ENCODE data around the gene NCOR1. TPM values are rescaled to one million over a fixed set of nuclear protein-coding genes. Genes with fewer than 3 reads are reported as not detected.

NCOR1 gene
- polyA plus RNA-seq, 1 of the 3 experiments (the other 2 are of a cell fraction) = 42.1 TPM

GRCh38 chr17:16239931-16240330 lies 24.6 kb upstream of the NCOR1 start:
- H3K27ac ChIP-seq (ENCODE audit: low read depth in 2 of 2, low read length in 1 of 2) = no peak overlapping the region
- H3K9me2 ChIP-seq = no peaks in the 10 kb centered on the region
- POLR2A ChIA-PET = no interaction called here
- H3K9me3 ChIP-seq = no peaks in the 10 kb centered on the region
- no peak overlapping the region for H3K4me2 ChIP-seq
- peaks cover 4% of the 10 kb centered on the region for H3F3A ChIP-seq (replicated peaks; ENCODE audit: insufficient read depth)
- H4K20me1 ChIP-seq (ENCODE audit: insufficient read depth) = no peaks in the 10 kb centered on the region
- TF ChIP-seq MEF2A (IDR thresholded peaks at IDR 0.05; ENCODE audit: borderline replicate concordance, low read depth) (no peak), NRF1 (IDR thresholded peaks at IDR 0.05; ENCODE audit: low read depth, low read length) (no peak), RCOR1 (IDR thresholded peaks at IDR 0.05; ENCODE audit: low read length) (no peak), RXRA (IDR thresholded peaks at IDR 0.05; ENCODE audit: borderline replicate concordance, low read depth) (no peak), SIN3A (IDR thresholded peaks at IDR 0.05; ENCODE audit: borderline replicate concordance, low read depth, low read length) (no peak), TAF1 (IDR thresholded peaks at IDR 0.05; ENCODE audit: borderline replicate concordance, low read depth, low read length) (no peak), MAX (IDR thresholded peaks at IDR 0.05; ENCODE audit: low read depth) (no peak), FOXM1 (IDR thresholded peaks at IDR 0.05; ENCODE audit: low read depth) (no peak), TCF12 (IDR thresholded peaks at IDR 0.05) (no peak), CHD2 (IDR thresholded peaks at IDR 0.05; ENCODE audit: low read length, partially characterized antibody) (no peak), JUND (IDR thresholded peaks at IDR 0.05) (no peak), SMC3 (IDR thresholded peaks at IDR 0.05; ENCODE audit: low read depth, low read length) (no peak), FOXJ3 (CRISPR knock-in tag; IDR thresholded peaks at IDR 0.05) (no peak), TEAD4 (IDR thresholded peaks at IDR 0.05; ENCODE audit: borderline replicate concordance, insufficient read depth) (no peak), FOSL2 (IDR thresholded peaks at IDR 0.05; ENCODE audit: borderline replicate concordance, low read depth) (no peak), USF1 (IDR thresholded peaks at IDR 0.05; ENCODE audit: borderline replicate concordance, low read depth) (no peak), RAD21 (IDR thresholded peaks at IDR 0.05; ENCODE audit: low read length) (no peak), PBX3 (IDR thresholded peaks at IDR 0.05) (no peak)
- TF ChIP-seq, protein P1, sequence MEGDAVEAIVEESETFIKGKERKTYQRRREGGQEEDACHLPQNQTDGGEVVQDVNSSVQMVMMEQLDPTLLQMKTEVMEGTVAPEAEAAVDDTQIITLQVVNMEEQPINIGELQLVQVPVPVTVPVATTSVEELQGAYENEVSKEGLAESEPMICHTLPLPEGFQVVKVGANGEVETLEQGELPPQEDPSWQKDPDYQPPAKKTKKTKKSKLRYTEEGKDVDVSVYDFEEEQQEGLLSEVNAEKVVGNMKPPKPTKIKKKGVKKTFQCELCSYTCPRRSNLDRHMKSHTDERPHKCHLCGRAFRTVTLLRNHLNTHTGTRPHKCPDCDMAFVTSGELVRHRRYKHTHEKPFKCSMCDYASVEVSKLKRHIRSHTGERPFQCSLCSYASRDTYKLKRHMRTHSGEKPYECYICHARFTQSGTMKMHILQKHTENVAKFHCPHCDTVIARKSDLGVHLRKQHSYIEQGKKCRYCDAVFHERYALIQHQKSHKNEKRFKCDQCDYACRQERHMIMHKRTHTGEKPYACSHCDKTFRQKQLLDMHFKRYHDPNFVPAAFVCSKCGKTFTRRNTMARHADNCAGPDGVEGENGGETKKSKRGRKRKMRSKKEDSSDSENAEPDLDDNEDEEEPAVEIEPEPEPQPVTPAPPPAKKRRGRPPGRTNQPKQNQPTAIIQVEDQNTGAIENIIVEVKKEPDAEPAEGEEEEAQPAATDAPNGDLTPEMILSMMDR (IDR thresholded peaks at IDR 0.05) = no peak
- TF ChIP-seq, protein P2, sequence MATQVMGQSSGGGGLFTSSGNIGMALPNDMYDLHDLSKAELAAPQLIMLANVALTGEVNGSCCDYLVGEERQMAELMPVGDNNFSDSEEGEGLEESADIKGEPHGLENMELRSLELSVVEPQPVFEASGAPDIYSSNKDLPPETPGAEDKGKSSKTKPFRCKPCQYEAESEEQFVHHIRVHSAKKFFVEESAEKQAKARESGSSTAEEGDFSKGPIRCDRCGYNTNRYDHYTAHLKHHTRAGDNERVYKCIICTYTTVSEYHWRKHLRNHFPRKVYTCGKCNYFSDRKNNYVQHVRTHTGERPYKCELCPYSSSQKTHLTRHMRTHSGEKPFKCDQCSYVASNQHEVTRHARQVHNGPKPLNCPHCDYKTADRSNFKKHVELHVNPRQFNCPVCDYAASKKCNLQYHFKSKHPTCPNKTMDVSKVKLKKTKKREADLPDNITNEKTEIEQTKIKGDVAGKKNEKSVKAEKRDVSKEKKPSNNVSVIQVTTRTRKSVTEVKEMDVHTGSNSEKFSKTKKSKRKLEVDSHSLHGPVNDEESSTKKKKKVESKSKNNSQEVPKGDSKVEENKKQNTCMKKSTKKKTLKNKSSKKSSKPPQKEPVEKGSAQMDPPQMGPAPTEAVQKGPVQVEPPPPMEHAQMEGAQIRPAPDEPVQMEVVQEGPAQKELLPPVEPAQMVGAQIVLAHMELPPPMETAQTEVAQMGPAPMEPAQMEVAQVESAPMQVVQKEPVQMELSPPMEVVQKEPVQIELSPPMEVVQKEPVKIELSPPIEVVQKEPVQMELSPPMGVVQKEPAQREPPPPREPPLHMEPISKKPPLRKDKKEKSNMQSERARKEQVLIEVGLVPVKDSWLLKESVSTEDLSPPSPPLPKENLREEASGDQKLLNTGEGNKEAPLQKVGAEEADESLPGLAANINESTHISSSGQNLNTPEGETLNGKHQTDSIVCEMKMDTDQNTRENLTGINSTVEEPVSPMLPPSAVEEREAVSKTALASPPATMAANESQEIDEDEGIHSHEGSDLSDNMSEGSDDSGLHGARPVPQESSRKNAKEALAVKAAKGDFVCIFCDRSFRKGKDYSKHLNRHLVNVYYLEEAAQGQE (IDR thresholded peaks at IDR 0.05; ENCODE audit: low read depth, low read length) = no peak
- H3K9ac ChIP-seq = no peak overlapping the region
- H3K4me3 ChIP-seq (ENCODE audit: low read depth in 2 of 2, low read length in 1 of 2) = no peak overlapping the region
- no peak for DNase-seq
- H2AFZ ChIP-seq (ENCODE audit: low read depth) = no peak overlapping the region
- H3K79me2 ChIP-seq (ENCODE audit: insufficient read depth) = peaks cover 14% of the 10 kb centered on the region
- peaks cover 0 to 2% of the 10 kb centered on the region in 2 experiments; a peak in 1 of 4 replicates for H3K4me1 ChIP-seq (ENCODE audit: control insufficient read depth in 1 of 2, insufficient read depth in 2 of 2, low read depth in 1 of 2, low read length in 1 of 2)
- 97% methylated on average over 3 of the region's 3 CpGs for WGBS (ENCODE audit: low lambda C conversion rate)
- CTCF ChIA-PET = no interaction called here
- no peaks in the 10 kb centered on the region for H3K27me3 ChIP-seq (ENCODE audit: insufficient read depth)
- H3K36me3 ChIP-seq (replicated peaks in 1 of 2; ENCODE audit: control insufficient read depth in 1 of 2, insufficient read depth in 2 of 2, low read length in 1 of 2) = peaks cover 0 to 5% of the 10 kb centered on the region in 2 experiments
